Progenitor cell of endocrine pancreas (in vitro differentiated cells): ENCODE measurements around the gene UGT1A1. TPM values are rescaled to one million over a fixed set of nuclear protein-coding genes. Genes with fewer than 3 reads are reported as not detected.

ENCODE experiments used
- DNase-seq: peaks from one replicate; pipeline ENCODE4 v3.0.0; 2021; ENCODE audit warnings: low spot score; ENCODE audit not compliant: unreplicated experiment
- H3K27ac Mint-ChIP-seq: 2 replicates; pipeline ENCODE4 v1.8.0; 2021; ENCODE audit warnings: mild to moderate bottlenecking, moderate library complexity, mixed read lengths
- H3K27me3 Mint-ChIP-seq: 2 replicates; pipeline ENCODE4 v1.8.0; 2021; ENCODE audit warnings: mixed read lengths
- H3K36me3 Mint-ChIP-seq: 2 replicates; pipeline ENCODE4 v1.8.0; 2022; ENCODE audit warnings: mixed read lengths; ENCODE audit not compliant: insufficient read depth
- H3K4me1 Mint-ChIP-seq: 2 replicates; pipeline ENCODE4 v1.8.0; 2021; ENCODE audit warnings: low read depth, mixed read lengths
- H3K4me3 Mint-ChIP-seq: 2 replicates; pipeline ENCODE4 v1.8.0; 2021; ENCODE audit warnings: low read depth, mild to moderate bottlenecking, moderate library complexity, mixed read lengths
- H3K9me3 Mint-ChIP-seq: 2 replicates; pipeline ENCODE4 v1.8.0; 2021; ENCODE audit warnings: low read depth, mixed read lengths
- CTCF ChIP-seq: fragments of 200-600 bp; sonication (generic); IDR thresholded peaks from one replicate; pipeline ENCODE4 v1.5.0; 2021; ENCODE audit warnings: antibody characterized with exemption, mild to moderate bottlenecking; ENCODE audit not compliant: unreplicated experiment
- total RNA-seq: library from RNA; stranded (reverse); gene quantifications from 2 replicates; pipeline ENCODE4 v1.2.1, GENCODE V29; 2021

The UGT1A1 gene
- total RNA-seq, 1 donor from 2014 or later: not detected

DNA sequence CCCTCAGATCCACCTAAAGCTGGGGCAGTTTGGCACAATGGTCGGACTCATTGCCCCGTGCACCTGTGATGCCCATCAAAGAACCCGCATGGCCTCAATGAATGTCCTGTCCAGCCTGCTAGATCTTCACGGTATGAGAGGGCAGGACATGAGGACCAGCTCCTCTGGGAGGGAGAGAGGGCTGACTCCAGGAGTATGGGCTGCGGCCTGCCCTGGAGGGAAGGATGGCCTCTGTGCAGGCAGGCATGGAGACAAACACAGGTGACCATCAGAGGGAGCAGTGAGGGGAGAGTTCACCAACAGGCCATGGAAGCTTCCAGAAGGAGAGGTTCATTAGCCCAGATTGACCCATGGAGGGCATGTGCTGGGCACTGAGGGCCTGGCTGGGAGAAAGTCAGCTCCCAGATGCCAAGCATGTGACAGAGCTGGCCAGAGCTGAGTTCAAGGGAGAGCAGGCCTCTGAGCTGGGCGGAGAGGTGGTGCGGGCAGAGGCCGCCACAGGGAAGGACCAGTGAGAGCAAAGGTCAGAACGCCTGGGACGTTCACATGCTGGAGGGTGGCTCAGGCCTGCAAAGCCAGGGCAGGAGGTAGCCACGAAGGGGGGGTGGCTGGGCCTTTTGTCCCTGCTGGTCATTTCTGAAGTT lies 58.0 kb downstream of the UGT1A1 start:
- no peak for DNase-seq
- peak overlapping the region; percentile 38 for H3K27ac Mint-ChIP-seq

GRCh38 chr2:233818639-233819621 lies 58.9 kb downstream of the UGT1A1 start:
- Mint-ChIP-seq H3K36me3 (no peaks in the 10 kb centered on the region), H3K9me3 (no peaks in the 10 kb centered on the region), H3K4me3 (no peak overlapping the region), H3K27ac (no peak overlapping the region), H3K4me1 (no peaks in the 10 kb centered on the region), H3K27me3 (no peaks in the 10 kb centered on the region)
- no peak for TF ChIP-seq CTCF
- no peak for DNase-seq

More for the DNA sequence above, 58.0 kb downstream of the UGT1A1 start:
- no peaks in the 10 kb centered on the region for H3K9me3 Mint-ChIP-seq
- no peaks in the 10 kb centered on the region for H3K27me3 Mint-ChIP-seq
- no peaks in the 10 kb centered on the region for H3K4me1 Mint-ChIP-seq
- no peaks in the 10 kb centered on the region for H3K36me3 Mint-ChIP-seq
- H3K4me3 Mint-ChIP-seq: no peak overlapping the region
- no peak for TF ChIP-seq CTCF

GRCh38 chr2:233819884-233820773 lies 60.1 kb downstream of the UGT1A1 start:
- H3K9me3 Mint-ChIP-seq: no peaks in the 10 kb centered on the region
- H3K27ac Mint-ChIP-seq: no peak overlapping the region
- no peaks in the 10 kb centered on the region for H3K4me1 Mint-ChIP-seq
- no peaks in the 10 kb centered on the region for H3K27me3 Mint-ChIP-seq
- TF ChIP-seq CTCF: no peak
- H3K4me3 Mint-ChIP-seq: no peak overlapping the region
- DNase-seq: no peak
- H3K36me3 Mint-ChIP-seq: no peaks in the 10 kb centered on the region

- no peak overlapping the region for H3K4me3 Mint-ChIP-seq
Measured at GRCh38 chr2:233820774-233821105, 60.7 kb downstream of the UGT1A1 start.

More at GRCh38 chr2:233820774-233821105, 60.7 kb downstream of the UGT1A1 start:
- H3K9me3 Mint-ChIP-seq: no peaks in the 10 kb centered on the region
- peaks cover 2% of the 10 kb centered on the region for H3K27me3 Mint-ChIP-seq
- H3K27ac Mint-ChIP-seq: no peak overlapping the region
- peaks cover 1% of the 10 kb centered on the region for H3K36me3 Mint-ChIP-seq
- DNase-seq: no peak
- H3K4me1 Mint-ChIP-seq: no peaks in the 10 kb centered on the region
- TF ChIP-seq CTCF: no peak
